Kidney (tissue), 22 donors: ENCODE results near the gene ARMH2. TPM values are rescaled to one million over a fixed set of nuclear protein-coding genes. Genes with fewer than 3 reads are reported as not detected.

Experiments
- DNase-seq, 5 donors: peaks; one replicate each; pipeline ENCODE4 v3.0.0-alpha.2; 2013 to 2020
- FAIRE-seq: peaks from 2 replicates; lab custom pipeline; 2012; peaks lifted over from hg19 to GRCh38; lab: Jason Lieb, UNC
- H3K27ac ChIP-seq, 2 donors: one replicate each; pipeline ENCODE4 v1.7.0; 2013; ENCODE audit warnings: low read depth in 2 of 2, low read length in 2 of 2, inconsistent platforms in 1 of 2
- H3K27me3 ChIP-seq: one replicate; pipeline ENCODE4 v1.7.1; 2013; ENCODE audit warnings: low read length, inconsistent platforms; ENCODE audit not compliant: control insufficient read depth, insufficient read depth
- H3K36me3 ChIP-seq, 3 donors: one replicate each; pipeline versions ENCODE4 v1.7.0 to v1.7.1; 2013; ENCODE audit warnings: low read length in 3 of 3, control low read depth in 1 of 3, inconsistent platforms in 1 of 3; ENCODE audit not compliant: insufficient read depth in 3 of 3, control insufficient read depth in 2 of 3
- H3K4me1 ChIP-seq, 3 donors: one replicate each; pipeline versions ENCODE4 v1.7.0 to v1.7.1; 2013; ENCODE audit warnings: low read length in 3 of 3, inconsistent platforms in 1 of 3, low read depth in 1 of 3; ENCODE audit not compliant: control insufficient read depth in 2 of 3, insufficient read depth in 2 of 3
- H3K4me3 ChIP-seq, 3 donors: one replicate each; pipeline versions ENCODE4 v1.7.0 to v1.8.1; 2013; ENCODE audit warnings: low read length in 3 of 3, control low read depth in 1 of 3, inconsistent platforms in 1 of 3
- H3K9ac ChIP-seq, 3 donors: one replicate each; pipeline versions ENCODE4 v1.7.0 to v1.7.1; 2013; ENCODE audit warnings: low read length in 3 of 3, control low read depth in 1 of 3, inconsistent platforms in 1 of 3
- H3K9me3 ChIP-seq, 3 donors: one replicate each; pipeline versions ENCODE4 v1.7.0 to v1.7.1; 2013; ENCODE audit warnings: low read length in 3 of 3, control low read depth in 1 of 3, inconsistent platforms in 1 of 3; ENCODE audit not compliant: control insufficient read depth in 2 of 3, insufficient read depth in 1 of 3
- intact Hi-C: fragments of 100-400 bp; cut with DNase I; formaldehyde crosslinking; loops from one replicate; pipeline ENCODE4 v1.11.1; 2022
- long read RNA-seq, 10 donors: library from polyadenylated mRNA in 1 of 10; unstranded in 1 of 10; transcript quantifications; one replicate each; pipeline ENCODE4 v2.0.0 and lab custom pipeline, GENCODE V29; 2021 to 2026
- polyA plus RNA-seq: library from polyadenylated mRNA; stranded (reverse); fragments of 350-450 nt; fragmentation: Illumina TruSeq; extraction: RNeasy Lipid Tissue Mini Kit (QIAGEN cat#74804); gene quantifications from one replicate; pipeline ENCODE4 v1.2.3, GENCODE V29; 2014; ENCODE audit warnings: low read depth, low replicate concordance; ENCODE audit not compliant: insufficient read depth
- total RNA-seq: library from RNA; stranded (reverse); fragmentation: NEBNext Ultra II Directional; extraction: Animal tissue kit (Norgen Biotek cat#: 25700); gene quantifications from one replicate; pipeline ENCODE4 v1.2.1, GENCODE V29; 2021
- TF ChIP-seq, protein P1 (sequence below): IDR thresholded peaks from 3 replicates; pipeline ENCODE4 v1.5.1; 2012; ENCODE audit warnings: mild to moderate bottlenecking, moderate library complexity, borderline replicate concordance; ENCODE audit not compliant: insufficient read depth; ENCODE audit errors: extremely low read depth
- donor health status: control.
- donor health status: control.
- donor health status: control.
- donor health status: control.
- donor health status: control.
- donor health status: DM: yes; HTN: yes; CAD: no.
- donor health status: Normal renal cell carcinoma (clear cell type).

Gene ARMH2
- total RNA-seq (not detected), polyA plus RNA-seq (not detected)
- long read RNA-seq, donor 1, result 0 reads
- long read RNA-seq, donor 2, result 0 reads
- long read RNA-seq, donor 3, result 0 reads
- long read RNA-seq, donor 4, result 0 reads
- long read RNA-seq, donor 5, result 0 reads
- long read RNA-seq, donor 6, result 0 reads
- long read RNA-seq, donor 7, result 0 reads
- long read RNA-seq, donor 8, result 0 reads
- long read RNA-seq, donor 9, result 0 reads
- long read RNA-seq, donor 10, result 0 reads

DNA sequence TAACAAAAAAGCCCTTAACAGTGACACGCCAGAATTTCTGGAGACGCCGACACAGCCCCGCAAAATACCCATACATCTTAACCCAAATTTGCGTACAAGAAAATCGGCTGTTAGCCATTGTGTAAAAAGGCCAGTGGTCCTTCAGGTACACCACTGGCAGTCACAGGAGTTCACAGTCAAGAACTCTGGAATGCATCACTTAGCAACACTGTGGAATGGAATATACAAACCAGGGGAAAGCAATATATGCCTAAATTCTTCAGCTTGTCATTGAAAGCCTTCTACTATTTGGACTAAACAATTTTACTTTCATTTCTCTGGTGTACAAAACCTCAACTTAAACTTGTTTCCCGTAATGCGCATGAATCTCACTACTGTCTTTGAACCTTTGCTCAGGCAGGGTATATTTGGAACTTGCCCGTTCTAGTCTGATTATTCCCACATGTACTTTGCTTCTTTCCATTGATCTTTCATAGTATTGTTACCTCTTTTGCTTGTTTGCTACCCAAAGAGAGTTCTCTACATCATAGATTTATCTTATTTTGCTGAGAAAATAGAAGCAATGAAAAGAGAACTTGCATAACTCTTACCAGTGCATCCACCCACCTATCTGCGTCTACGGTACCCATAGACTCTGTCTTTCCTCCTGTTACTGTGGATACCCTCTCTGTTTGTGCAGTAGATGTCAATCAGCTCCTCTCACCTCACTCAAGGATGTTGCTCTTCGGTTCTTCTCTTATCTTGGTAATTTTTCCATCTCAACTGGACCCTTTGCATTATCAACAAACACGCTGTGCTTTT, at the start of gene ARMH2:
Gene ARMH2, minus strand, starts transcription at position 178 of the 801 bp plus-strand sequence. Its CDS starts 60 bp downstream, at position 118.
- Histone ChIP-seq H3K4me1 (no peaks in the 10 kb centered on the region), H3K36me3 (no peaks in the 10 kb centered on the region), H3K9ac (no peak within 1 kb of the TSS), H3K27me3 (no peaks in the 10 kb centered on the region), H3K4me3 (no peak within 1 kb of the TSS), H3K27ac (no peak within 1 kb of the TSS), H3K9me3 (no peaks in the 10 kb centered on the region)
- intact Hi-C loops, result no loop called here
- TF ChIP-seq, protein P1, sequence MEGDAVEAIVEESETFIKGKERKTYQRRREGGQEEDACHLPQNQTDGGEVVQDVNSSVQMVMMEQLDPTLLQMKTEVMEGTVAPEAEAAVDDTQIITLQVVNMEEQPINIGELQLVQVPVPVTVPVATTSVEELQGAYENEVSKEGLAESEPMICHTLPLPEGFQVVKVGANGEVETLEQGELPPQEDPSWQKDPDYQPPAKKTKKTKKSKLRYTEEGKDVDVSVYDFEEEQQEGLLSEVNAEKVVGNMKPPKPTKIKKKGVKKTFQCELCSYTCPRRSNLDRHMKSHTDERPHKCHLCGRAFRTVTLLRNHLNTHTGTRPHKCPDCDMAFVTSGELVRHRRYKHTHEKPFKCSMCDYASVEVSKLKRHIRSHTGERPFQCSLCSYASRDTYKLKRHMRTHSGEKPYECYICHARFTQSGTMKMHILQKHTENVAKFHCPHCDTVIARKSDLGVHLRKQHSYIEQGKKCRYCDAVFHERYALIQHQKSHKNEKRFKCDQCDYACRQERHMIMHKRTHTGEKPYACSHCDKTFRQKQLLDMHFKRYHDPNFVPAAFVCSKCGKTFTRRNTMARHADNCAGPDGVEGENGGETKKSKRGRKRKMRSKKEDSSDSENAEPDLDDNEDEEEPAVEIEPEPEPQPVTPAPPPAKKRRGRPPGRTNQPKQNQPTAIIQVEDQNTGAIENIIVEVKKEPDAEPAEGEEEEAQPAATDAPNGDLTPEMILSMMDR, result no peak
- no peak for FAIRE-seq
- DNase-seq, result peak in 1 of 5 donors; percentile 18

DNA sequence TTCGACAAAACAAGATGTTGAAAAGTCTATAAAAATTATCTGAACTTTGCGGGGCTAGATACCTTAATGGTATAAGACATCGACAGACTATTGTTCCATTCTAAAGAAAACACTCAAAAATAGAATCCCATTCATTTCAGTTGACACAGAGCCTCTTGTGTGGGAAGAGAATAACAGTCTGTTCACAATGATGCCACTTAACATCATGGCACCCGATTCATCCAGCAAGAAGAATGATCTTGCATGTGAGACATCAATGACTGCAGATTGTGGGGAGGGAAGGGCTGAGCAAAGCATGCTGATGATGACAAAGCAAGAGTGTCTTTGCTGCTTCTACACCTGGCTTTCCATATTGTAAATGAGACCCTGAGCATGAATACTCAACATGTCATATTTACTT, 49.7 kb upstream of the ARMH2 start:
- no peak for DNase-seq
- no peaks in the 10 kb centered on the region for H3K27me3 ChIP-seq
- H3K4me3 ChIP-seq, result no peak overlapping the region
- no peak for FAIRE-seq
- no peak overlapping the region for H3K27ac ChIP-seq
- TF ChIP-seq, protein P1, result no peak
- peaks cover 0 to 4% (median 0%) of the 10 kb centered on the region in 3 donors for H3K4me1 ChIP-seq
- H3K9ac ChIP-seq, result no peak overlapping the region
- H3K36me3 ChIP-seq, result no peaks in the 10 kb centered on the region
- H3K9me3 ChIP-seq, result no peaks in the 10 kb centered on the region
- intact Hi-C loops, result no loop called here

DNA sequence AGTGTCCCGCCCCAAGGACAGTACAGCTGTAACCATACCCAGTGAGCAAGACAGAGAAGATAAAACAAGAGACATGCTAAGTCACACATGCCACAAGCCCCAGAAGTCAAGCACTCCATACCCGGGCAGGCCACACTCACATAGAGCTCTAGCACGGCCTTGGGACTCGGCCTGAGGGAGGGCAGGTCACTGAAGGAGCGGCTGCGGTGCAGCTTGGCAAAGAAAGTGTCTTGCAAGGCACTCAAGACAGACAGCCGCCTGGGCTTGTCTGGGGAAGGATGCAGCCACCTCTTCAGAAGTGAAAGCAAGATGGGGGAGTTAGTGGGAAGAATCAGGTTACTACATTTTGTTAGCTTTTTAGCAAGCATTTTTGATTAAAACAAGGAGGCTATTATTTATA, 48.7 kb upstream of the ARMH2 start:
- no peak for DNase-seq
- no peak for FAIRE-seq
- H3K27me3 ChIP-seq, result no peaks in the 10 kb centered on the region
- peaks cover 0 to 4% (median 0%) of the 10 kb centered on the region in 3 donors for H3K4me1 ChIP-seq
- H3K4me3 ChIP-seq, result no peak overlapping the region
- no peaks in the 10 kb centered on the region for H3K9me3 ChIP-seq
- H3K9ac ChIP-seq, result no peak overlapping the region
- no peak overlapping the region for H3K27ac ChIP-seq
- no peaks in the 10 kb centered on the region for H3K36me3 ChIP-seq
- TF ChIP-seq, protein P1, result no peak
- intact Hi-C loops, result no loop called here
